GM11168 (cell line): ENCODE results near the gene ZNF618.

ENCODE experiments used
- in situ Hi-C: fragments of 300-500 bp; cut with MboI; formaldehyde crosslinking; loops from one replicate; pipeline ENCODE4 v1.12.0; 2022; ENCODE audit warnings: low sequenced_read_pairs; ENCODE audit not compliant: unreplicated experiment

ZNF618 gene

GRCh38 chr9:114087721-114088120, 211.6 kb downstream of the ZNF618 start:
- in situ Hi-C loops: no loop called here

DNA sequence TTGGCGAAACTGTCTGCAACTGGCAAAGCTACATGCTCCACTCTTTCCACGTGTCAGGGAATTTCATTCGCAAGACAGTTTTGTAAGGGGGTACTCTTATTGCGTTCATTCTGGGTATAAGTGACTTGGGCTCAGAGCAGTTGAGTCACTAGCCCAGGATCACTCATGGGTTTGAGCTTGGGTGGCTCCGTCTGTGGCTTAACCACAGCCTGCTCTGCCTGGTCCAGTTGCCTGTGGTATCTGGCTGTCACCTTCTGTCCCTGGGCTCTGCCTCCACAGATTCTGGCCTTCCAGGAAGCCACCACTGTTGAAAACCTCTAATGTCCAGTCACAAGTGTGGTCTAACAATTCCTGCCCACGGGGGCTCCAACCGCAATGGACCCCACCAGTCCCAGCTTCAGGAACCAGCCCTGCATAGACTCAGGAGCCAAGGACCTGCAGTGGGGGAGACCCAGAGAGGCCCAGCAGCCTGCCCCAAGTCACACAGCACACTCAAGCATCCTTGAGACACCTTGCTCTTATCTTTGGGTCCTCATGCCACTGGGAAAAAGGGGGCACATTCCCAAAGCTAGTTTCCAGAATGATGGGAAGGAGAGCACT, 212.6 kb downstream of the ZNF618 start:
- in situ Hi-C loops: no loop called here

GRCh38 chr9:114089206-114089840, 213.2 kb downstream of the ZNF618 start:
- in situ Hi-C loops: no loop called here

- in situ Hi-C loops: no loop called here
These were observed 214.7 kb downstream of the ZNF618 start for GRCh38 chr9:114090798-114091197.

GRCh38 chr9:114091711-114092110, 215.6 kb downstream of the ZNF618 start:
- in situ Hi-C loops: no loop called here

GRCh38 chr9:114092336-114092735, 216.2 kb downstream of the ZNF618 start:
- in situ Hi-C loops: no loop called here

DNA sequence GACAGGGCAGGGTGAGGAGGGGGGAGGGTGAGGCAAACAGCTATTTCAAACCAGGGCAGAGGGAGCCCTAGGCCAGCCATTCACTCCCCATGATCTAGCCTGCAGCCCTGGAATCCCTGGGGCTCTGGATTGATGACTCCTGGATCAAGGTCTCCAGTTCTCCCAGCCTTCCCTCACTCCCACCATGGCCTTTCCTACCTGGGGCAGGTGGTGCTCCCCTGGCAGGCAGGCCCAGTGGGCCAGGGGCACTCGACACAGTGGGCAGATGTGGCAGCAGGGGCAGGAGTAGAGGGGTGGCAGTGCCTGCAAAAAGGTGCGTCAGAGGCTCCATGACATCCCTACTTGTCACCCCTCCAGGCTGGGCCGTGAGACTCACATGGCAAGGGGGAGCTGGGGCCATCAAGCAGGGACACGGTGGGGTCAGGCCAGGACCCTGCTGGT, 216.9 kb downstream of the ZNF618 start:
- in situ Hi-C loops: no loop called here

GRCh38 chr9:114093761-114094505, 217.8 kb downstream of the ZNF618 start:
- in situ Hi-C loops: no loop called here

GRCh38 chr9:114094971-114095370, 218.9 kb downstream of the ZNF618 start:
- in situ Hi-C loops: no loop called here

GRCh38 chr9:114096041-114096511, 220.0 kb downstream of the ZNF618 start:
- in situ Hi-C loops: no loop called here

- in situ Hi-C loops: no loop called here
These were observed 220.9 kb downstream of the ZNF618 start for GRCh38 chr9:114096866-114097612.

GRCh38 chr9:114097613-114098020, 221.5 kb downstream of the ZNF618 start:
- in situ Hi-C loops: no loop called here

- in situ Hi-C loops: no loop called here
These were observed 222.2 kb downstream of the ZNF618 start for GRCh38 chr9:114098021-114098935.

GRCh38 chr9:114098936-114099668, 223.0 kb downstream of the ZNF618 start, which contains the start of gene KIF12:
KIF12 (minus strand) TSS chr9:114099292; CDS start chr9:114099276, 16 bp downstream.
- in situ Hi-C loops: no loop called here

GRCh38 chr9:114099669-114100270, 223.7 kb downstream of the ZNF618 start:
- in situ Hi-C loops: no loop called here

- in situ Hi-C loops: no loop called here
These were observed 224.4 kb downstream of the ZNF618 start for GRCh38 chr9:114100536-114100935.

DNA sequence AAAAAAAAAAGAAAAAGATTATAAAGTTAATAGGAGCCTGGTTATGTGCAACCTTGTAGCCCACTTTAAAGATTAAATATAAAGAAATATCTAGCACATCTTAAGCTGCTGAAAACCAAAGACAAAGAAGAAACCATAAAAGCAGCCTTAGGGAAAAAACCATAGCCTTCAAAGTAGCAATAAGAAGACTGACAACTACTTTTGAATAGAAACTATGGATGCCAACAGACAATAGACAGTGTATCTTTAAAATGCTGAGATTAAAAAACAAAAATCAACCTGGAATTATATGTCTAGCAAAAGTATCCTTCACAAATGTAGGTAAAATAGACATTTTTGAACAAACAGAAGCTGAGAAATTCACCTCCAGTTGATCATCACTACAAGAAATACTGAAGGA, 226.4 kb downstream of the ZNF618 start:
- in situ Hi-C loops: no loop called here

- in situ Hi-C loops: no loop called here
These were observed 229.1 kb downstream of the ZNF618 start for GRCh38 chr9:114105236-114105635.
